Prostate gland (tissue), 2 donors: Measurements from ENCODE around the gene CNEP1R1. TPM values are rescaled to one million over a fixed set of nuclear protein-coding genes. Genes with fewer than 3 reads are reported as not detected.

ENCODE experiments used
- DNase-seq: peaks from one replicate; pipeline ENCODE4 v3.0.0-alpha.2; 2019; ENCODE audit warnings: low spot score
- H3K27ac ChIP-seq, 2 donors: fragments of 200-600 bp; sonication (generic); 2 replicates each; pipeline ENCODE4 v1.5.1; 2017 to 2019
- H3K27me3 ChIP-seq: fragments of 200-600 bp; sonication (generic); replicated peaks from 2 replicates; pipeline ENCODE4 v1.5.1; 2019; ENCODE audit not compliant: insufficient read depth
- H3K36me3 ChIP-seq, 2 donors: fragments of 200-600 bp; sonication (generic); 1 replicate in 1 of 2; 2 replicates in 1 of 2; pipeline versions ENCODE4 v1.5.1 to v1.8.1; 2017 to 2019
- H3K4me1 ChIP-seq: fragments of 200-600 bp; sonication (generic); replicated peaks from 2 replicates; pipeline ENCODE4 v1.5.1; 2019
- H3K4me3 ChIP-seq, 2 donors: fragments of 200-600 bp; sonication (generic); 2 replicates each; pipeline ENCODE4 v1.5.1; 2017 to 2019
- H3K9me3 ChIP-seq: fragments of 200-600 bp; sonication (generic); 2 replicates; pipeline ENCODE4 v1.5.1; 2017
- POLR2A ChIP-seq: fragments of 450-650 bp; IDR thresholded peaks from one replicate; pipeline ENCODE4 v1.6.1; 2016; ENCODE audit warnings: antibody characterized with exemption, mild to moderate bottlenecking
- POLR2AphosphoS5 ChIP-seq: sonication (generic); formaldehyde crosslinking; IDR thresholded peaks from one replicate; pipeline ENCODE4 v1.6.1; 2017; ENCODE audit warnings: antibody characterized with exemption
- WGBS: methylation state at CpG from one replicate; pipeline ENCODE4 v1.1.5; 2018; 5-methylcytosine and 5-hydroxymethylcytosine counted together
- intact Hi-C: fragments of 100-400 bp; cut with DNase I; formaldehyde crosslinking; loops from one replicate; pipeline ENCODE4 v1.14.2; 2022
- total RNA-seq, 2 donors: library from RNA; depleted of rRNA; stranded (reverse); fragments of >200 nt; gene quantifications; one replicate each; pipeline ENCODE4 v1.1.0, GENCODE V29; 2016
- TF ChIP-seq, protein P1 (sequence below), 4 experiments: fragments of 200-600 bp in 2 of 4; fragments of 450-650 bp in 2 of 4; sonication (generic) in 2 of 4; IDR thresholded peaks; 1 replicate in 3 of 4; 2 replicates in 1 of 4; pipeline ENCODE4 v1.5.1; 2016 to 2019; ENCODE audit warnings: antibody characterized with exemption in 4 of 4, mild to moderate bottlenecking in 2 of 4, moderate library complexity in 2 of 4

The CNEP1R1 gene
- total RNA-seq, 2 donors from 2014 or later: 9.7 to 41.9 TPM

DNA sequence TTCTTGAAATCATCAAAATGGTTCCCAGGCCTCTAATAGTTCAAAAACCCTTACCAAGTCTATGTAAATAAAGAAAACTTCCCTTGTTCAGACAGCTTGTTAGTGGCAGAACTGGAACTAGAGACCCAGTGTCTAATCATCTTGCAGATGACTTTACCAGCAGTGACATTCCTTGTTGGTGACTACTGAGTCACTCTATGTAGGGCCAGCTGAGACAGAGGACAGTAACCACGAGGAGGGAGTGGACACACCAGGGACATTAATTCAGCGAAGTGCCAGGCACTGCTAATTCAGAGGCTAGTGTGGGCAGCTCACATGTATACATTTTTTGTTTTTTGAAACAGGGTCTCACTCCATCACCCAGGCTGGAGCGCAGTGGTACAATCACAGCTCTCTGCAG lies 34.6 kb downstream of the CNEP1R1 start:
- DNase-seq: no peak
- Histone ChIP-seq H3K9me3 (no peaks in the 10 kb centered on the region), H3K4me1 (no peaks in the 10 kb centered on the region), H3K36me3 (no peaks in the 10 kb centered on the region), H3K4me3 (no peak overlapping the region), H3K27me3 (no peaks in the 10 kb centered on the region), H3K27ac (no peak overlapping the region)
- TF ChIP-seq POLR2AphosphoS5 (no peak), POLR2A (no peak)
- TF ChIP-seq, protein P1, sequence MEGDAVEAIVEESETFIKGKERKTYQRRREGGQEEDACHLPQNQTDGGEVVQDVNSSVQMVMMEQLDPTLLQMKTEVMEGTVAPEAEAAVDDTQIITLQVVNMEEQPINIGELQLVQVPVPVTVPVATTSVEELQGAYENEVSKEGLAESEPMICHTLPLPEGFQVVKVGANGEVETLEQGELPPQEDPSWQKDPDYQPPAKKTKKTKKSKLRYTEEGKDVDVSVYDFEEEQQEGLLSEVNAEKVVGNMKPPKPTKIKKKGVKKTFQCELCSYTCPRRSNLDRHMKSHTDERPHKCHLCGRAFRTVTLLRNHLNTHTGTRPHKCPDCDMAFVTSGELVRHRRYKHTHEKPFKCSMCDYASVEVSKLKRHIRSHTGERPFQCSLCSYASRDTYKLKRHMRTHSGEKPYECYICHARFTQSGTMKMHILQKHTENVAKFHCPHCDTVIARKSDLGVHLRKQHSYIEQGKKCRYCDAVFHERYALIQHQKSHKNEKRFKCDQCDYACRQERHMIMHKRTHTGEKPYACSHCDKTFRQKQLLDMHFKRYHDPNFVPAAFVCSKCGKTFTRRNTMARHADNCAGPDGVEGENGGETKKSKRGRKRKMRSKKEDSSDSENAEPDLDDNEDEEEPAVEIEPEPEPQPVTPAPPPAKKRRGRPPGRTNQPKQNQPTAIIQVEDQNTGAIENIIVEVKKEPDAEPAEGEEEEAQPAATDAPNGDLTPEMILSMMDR (IDR thresholded peaks at IDR 0.05): no peak
- WGBS: 82% methylated on average over 3 of the region's 3 CpGs
- intact Hi-C loops: loop anchor here (5.0 kb wide), 1 partner anchor 32 kb away; the partner anchor contains the start of gene CNEP1R1

DNA sequence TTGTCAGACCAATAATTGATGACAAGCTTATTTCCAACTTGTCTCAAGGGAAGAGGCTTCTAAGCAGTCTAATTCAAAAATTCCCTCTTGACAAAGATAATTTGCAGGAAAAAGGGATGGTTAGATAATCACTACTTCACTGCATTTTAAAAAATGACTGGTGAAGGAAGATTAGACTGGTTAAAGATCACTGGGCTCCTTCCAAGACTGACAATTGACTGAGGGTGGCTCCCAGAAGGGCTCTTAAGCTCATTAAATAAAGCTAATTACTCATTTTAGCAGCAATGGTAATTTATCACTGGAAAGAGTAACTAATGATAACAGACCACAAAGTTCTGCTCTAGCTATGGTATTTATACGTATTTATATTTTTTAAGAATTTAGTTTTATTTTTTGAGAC lies 36.3 kb downstream of the CNEP1R1 start:
- 89% methylated on average over 1 of the region's 1 CpG for WGBS
- no peak for DNase-seq
- TF ChIP-seq, protein P1 (IDR thresholded peaks at IDR 0.05): no peak
- TF ChIP-seq POLR2AphosphoS5 (no peak), POLR2A (no peak)
- Histone ChIP-seq H3K27ac (no peak overlapping the region), H3K4me3 (no peak overlapping the region), H3K9me3 (no peaks in the 10 kb centered on the region), H3K4me1 (no peaks in the 10 kb centered on the region), H3K36me3 (no peaks in the 10 kb centered on the region), H3K27me3 (no peaks in the 10 kb centered on the region)
- intact Hi-C loops: loop anchor here (5.0 kb wide), 1 partner anchor 34 kb away; the partner anchor contains the start of gene CNEP1R1

DNA sequence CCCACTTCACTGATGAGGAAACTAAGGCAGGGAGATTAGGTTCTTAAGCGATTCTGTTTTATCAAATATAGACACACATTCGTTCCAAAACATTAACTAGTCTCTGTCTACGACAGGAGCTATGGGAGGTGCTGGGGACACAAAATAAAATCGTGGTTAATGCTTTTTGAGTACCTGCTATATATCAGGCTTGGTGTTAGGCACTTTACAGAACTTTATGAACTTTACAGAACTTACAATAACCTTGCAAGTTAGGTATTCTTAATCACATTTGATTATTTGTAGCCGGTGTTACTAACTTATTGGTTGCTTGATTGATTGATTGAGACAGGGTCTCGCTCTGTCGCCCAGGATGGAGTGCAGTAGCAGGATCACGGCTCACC lies 40.2 kb downstream of the CNEP1R1 start:
- H3K4me1 ChIP-seq: no peaks in the 10 kb centered on the region
- H3K36me3 ChIP-seq: no peaks in the 10 kb centered on the region
- no peak for TF ChIP-seq POLR2A
- no peak for TF ChIP-seq POLR2AphosphoS5
- TF ChIP-seq, protein P1 (IDR thresholded peaks at IDR 0.05): no peak
- no peaks in the 10 kb centered on the region for H3K27me3 ChIP-seq
- peak overlapping the region; percentile 81 to 88 for H3K4me3 ChIP-seq
- H3K9me3 ChIP-seq: no peaks in the 10 kb centered on the region
- H3K27ac ChIP-seq: peak overlapping the region; percentile 88
- DNase-seq: no peak
- intact Hi-C loops: loop anchor here (5.0 kb wide), 2 partner anchors 147 to 297 kb away; no protein-coding TSS in a partner anchor
- WGBS: 86% methylated on average over 8 of the region's 8 CpGs

DNA sequence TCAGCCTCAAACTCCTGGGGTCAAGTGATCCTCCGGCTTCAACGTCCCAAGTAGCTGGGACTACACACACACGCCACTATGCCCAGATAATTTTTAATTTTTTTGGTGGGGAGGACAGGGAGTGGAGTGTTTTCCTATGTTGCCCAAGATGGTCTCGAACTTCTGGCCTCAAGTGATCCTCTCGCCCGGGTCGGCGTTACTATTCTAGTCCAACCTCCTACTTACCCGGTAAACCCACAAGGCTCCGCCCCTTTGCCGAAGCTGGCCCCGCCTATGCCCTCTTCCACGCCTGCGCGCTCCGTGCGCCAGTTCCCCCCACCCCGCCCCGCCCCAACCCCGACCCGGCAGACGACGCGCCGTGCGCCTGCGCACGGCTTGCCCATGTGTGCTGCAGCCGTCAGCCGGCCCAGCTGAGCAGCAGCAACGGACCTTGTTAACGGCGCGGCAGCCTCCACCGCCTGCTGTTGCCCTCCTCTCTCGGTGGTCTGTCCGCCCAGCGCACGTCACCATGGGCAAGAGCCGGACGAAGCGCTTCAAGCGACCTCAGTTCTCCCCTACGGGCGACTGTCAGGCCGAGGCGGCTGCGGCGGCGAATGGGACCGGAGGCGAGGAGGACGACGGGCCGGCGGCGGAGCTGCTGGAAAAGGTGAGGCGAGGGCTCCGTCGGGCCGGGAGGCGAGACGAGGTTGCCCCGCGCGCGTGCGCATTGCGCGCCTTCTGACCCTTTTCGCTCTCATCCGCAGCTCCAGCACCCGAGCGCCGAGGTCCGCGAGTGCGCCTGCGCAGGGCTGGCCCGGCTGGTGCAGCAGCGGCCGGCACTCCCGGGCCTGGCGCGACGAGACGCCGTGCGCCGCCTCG lies 40.8 kb downstream of the CNEP1R1 start, which contains the start of gene HEATR3:
Gene HEATR3 (plus strand): TSS at position 347 of the 858 bp plus-strand sequence. CDS start 162 bp downstream, at position 509.
- peak; percentile 54 for TF ChIP-seq POLR2AphosphoS5
- TF ChIP-seq, protein P1 (IDR thresholded peaks at IDR 0.05): no peak
- H3K9me3 ChIP-seq: no peaks in the 10 kb centered on the region

More for the DNA sequence above, 40.8 kb downstream of the CNEP1R1 start, which contains the start of gene HEATR3:
- Histone ChIP-seq H3K27me3 (no peaks in the 10 kb centered on the region), H3K4me1 (no peaks in the 10 kb centered on the region), H3K4me3 (peak within 1 kb of the TSS; percentile 81 to 88), H3K36me3 (no peaks in the 10 kb centered on the region), H3K27ac (peak within 1 kb of the TSS; percentile 88)
- WGBS: 3% methylated on average over 84 of the region's 91 CpGs
- peak; percentile 84 for DNase-seq
- intact Hi-C loops: loop anchor here (2.0 to 5.0 kb wide), 3 partner anchors 87 to 296 kb away; partner anchors contain the start of gene TENT4B
